Fibroblast of villous mesenchyme (primary cell): Measurements from ENCODE around the gene ADRA2B. TPM values are rescaled to one million over a fixed set of nuclear protein-coding genes. Genes with fewer than 3 reads are reported as not detected.

Experiments
- DNase-seq: peaks from one replicate; pipeline ENCODE4 v3.0.0-alpha.2; 2010; ENCODE audit warnings: low read depth
- H3K4me3 ChIP-seq: 2 replicates; pipeline ENCODE4 v1.5.1; 2011; ENCODE audit warnings: low read depth, mild to moderate bottlenecking, low read length
- CTCF ChIP-seq: IDR thresholded peaks from 2 replicates; pipeline ENCODE4 v1.5.1; 2012; ENCODE audit warnings: low read depth, mild to moderate bottlenecking, low read length; ENCODE audit not compliant: insufficient read depth
- total RNA-seq: library from RNA; depleted of rRNA; stranded (reverse); fragments of >200 nt; gene quantifications from 2 replicates; pipeline ENCODE4 v1.2.3, GENCODE V29; 2012

Gene ADRA2B
- total RNA-seq, 1 donor: not detected

- TF ChIP-seq CTCF: no peak
- no peak for DNase-seq
- no peak overlapping the region for H3K4me3 ChIP-seq
Measured at GRCh38 chr2:96091141-96091710, 25.1 kb downstream of the ADRA2B start.

GRCh38 chr2:96090196-96090926, 26.0 kb downstream of the ADRA2B start:
- H3K4me3 ChIP-seq: no peak overlapping the region
- peak; percentile 3 for DNase-seq
- TF ChIP-seq CTCF: no peak

GRCh38 chr2:96089356-96090195, 26.8 kb downstream of the ADRA2B start:
- no peak for TF ChIP-seq CTCF
- H3K4me3 ChIP-seq: no peak overlapping the region
- DNase-seq: no peak

GRCh38 chr2:96088340-96089335, 27.7 kb downstream of the ADRA2B start:
- H3K4me3 ChIP-seq: no peak overlapping the region
- no peak for TF ChIP-seq CTCF
- no peak for DNase-seq

- no peak for DNase-seq
- TF ChIP-seq CTCF: no peak
- no peak overlapping the region for H3K4me3 ChIP-seq
Measured at GRCh38 chr2:96087130-96087529, 29.2 kb downstream of the ADRA2B start.
